CD4-positive, alpha-beta T cell (primary cell): Measurements from ENCODE around the gene ADORA2B. TPM values are rescaled to one million over a fixed set of nuclear protein-coding genes. Genes with fewer than 3 reads are reported as not detected.

Experiments used
- ATAC-seq: fragments of 200-7000 bp; cut with Tn5 transposase; one replicate; pipeline ENCODE4 v1.10.0; 2022; ENCODE audit warnings: mild to moderate bottlenecking; ENCODE audit not compliant: poor library complexity
- CTCF ChIA-PET: fragments of 350-600 bp; sonication (Branson Sonifier 250); formaldehyde crosslinking; loops from one replicate; lab custom pipeline; 2021; ENCODE audit warnings: antibody characterized with exemption, inconsistent platforms; lab: Charles Lee
- POLR2A ChIA-PET: fragments of 350-600 bp; sonication (Branson Sonifier 250); formaldehyde crosslinking; loops from one replicate; lab custom pipeline; 2021; ENCODE audit warnings: antibody characterized with exemption, inconsistent platforms; lab: Charles Lee
- DNase-seq, 14 experiments: peaks; one replicate each; pipeline ENCODE4 v3.0.0-alpha.2; 2013 to 2020; ENCODE audit warnings: mixed read lengths in 2 of 14
- H3K27ac ChIP-seq, 2 donors: one replicate each; pipeline versions ENCODE4 v1.5.1 to v1.7.0; 2013; ENCODE audit warnings: low read length in 2 of 2, low read depth in 1 of 2, mild to moderate bottlenecking in 1 of 2
- H3K27me3 ChIP-seq, 2 experiments: 1 replicate in 1 of 2; 2 replicates in 1 of 2; pipeline versions ENCODE4 v1.6.1 to v1.7.0; 2013; ENCODE audit warnings: low read length in 2 of 2, control low read depth in 1 of 2, mild to moderate bottlenecking in 1 of 2, moderate library complexity in 1 of 2; ENCODE audit not compliant: insufficient read depth in 2 of 2, control insufficient read depth in 1 of 2
- H3K36me3 ChIP-seq: one replicate; pipeline ENCODE4 v1.6.1; 2013; ENCODE audit warnings: low read length, control low read depth; ENCODE audit not compliant: insufficient read depth
- H3K4me1 ChIP-seq: one replicate; pipeline ENCODE4 v1.6.1; 2013; ENCODE audit warnings: low read length, control low read depth; ENCODE audit not compliant: insufficient read depth
- H3K4me3 ChIP-seq: one replicate; pipeline ENCODE4 v1.5.1; 2013; ENCODE audit warnings: mild to moderate bottlenecking, low read length, moderate library complexity
- H3K9me3 ChIP-seq, 2 experiments: 1 replicate in 1 of 2; 2 replicates in 1 of 2; pipeline versions ENCODE4 v1.6.1 to v1.7.0; 2013; ENCODE audit warnings: low read length in 2 of 2, mild to moderate bottlenecking in 2 of 2, control low read depth in 1 of 2, moderate library complexity in 1 of 2; ENCODE audit not compliant: control insufficient read depth in 1 of 2, insufficient read depth in 1 of 2
- H3K27ac Mint-ChIP-seq: one replicate; pipeline ENCODE4 v1.8.0; 2020; ENCODE audit warnings: mixed read lengths
- H3K27me3 Mint-ChIP-seq: one replicate; pipeline ENCODE4 v1.8.0; 2021; ENCODE audit warnings: mixed read lengths
- H3K36me3 Mint-ChIP-seq: one replicate; pipeline ENCODE4 v1.8.0; 2021; ENCODE audit warnings: low read depth, mixed read lengths
- H3K4me1 Mint-ChIP-seq: one replicate; pipeline ENCODE4 v1.8.0; 2021; ENCODE audit warnings: low read depth, mixed read lengths
- H3K4me3 Mint-ChIP-seq: one replicate; pipeline ENCODE4 v1.8.0; 2020; ENCODE audit warnings: mild to moderate bottlenecking, mixed read lengths
- H3K9me3 Mint-ChIP-seq: one replicate; pipeline ENCODE4 v1.8.0; 2020; ENCODE audit warnings: mixed read lengths
- CTCF ChIP-seq: fragments of 200-600 bp; IDR thresholded peaks from one replicate; pipeline ENCODE4 v1.8.0; 2022; ENCODE audit warnings: antibody characterized with exemption, mild to moderate bottlenecking
- intact Hi-C, 2 experiments: fragments of 100-400 bp; cut with DNase I in 1 of 2; cut with micrococcal nuclease in 1 of 2; formaldehyde crosslinking; loops; one replicate each; pipeline versions ENCODE4 v1.15.1 to v1.9.0; 2023 to 2025; cut with DNase I, micrococcal nuclease
- total RNA-seq, 174 experiments: library from RNA in 2 of 174; stranded (reverse) in 2 of 174; gene quantifications; one replicate each; pipeline ENCODE4 v1.2.3 and lab custom pipeline; 2021 to 2026

Gene ADORA2B
- total RNA-seq, 2 experiments from 2014 or later, result not detected

GRCh38 chr17:16019347-16019746, 74.4 kb downstream of the ADORA2B start:
- intact Hi-C loops, result no loop called here
- no peaks in the 10 kb centered on the region for H3K4me1 ChIP-seq
- Mint-ChIP-seq H3K4me1 (peaks cover 20% of the 10 kb centered on the region), H3K9me3 (no peaks in the 10 kb centered on the region), H3K27ac (peak overlapping the region; percentile 50), H3K4me3 (no peak overlapping the region), H3K27me3 (no peaks in the 10 kb centered on the region), H3K36me3 (peaks cover 82% of the 10 kb centered on the region)
- POLR2A ChIA-PET, result no interaction called here
- no peaks in the 10 kb centered on the region for H3K27me3 ChIP-seq
- no peak overlapping the region for H3K4me3 ChIP-seq
- DNase-seq, result no peak
- H3K36me3 ChIP-seq, result peaks cover 42% of the 10 kb centered on the region
- ATAC-seq, result no peak
- CTCF ChIA-PET, result no interaction called here
- no peak for TF ChIP-seq CTCF
- H3K27ac ChIP-seq, result peak overlapping the region in 1 of 2 donors; percentile 13
- H3K9me3 ChIP-seq, result no peaks in the 10 kb centered on the region

- Histone ChIP-seq H3K27ac (no peak overlapping the region), H3K4me1 (no peaks in the 10 kb centered on the region), H3K36me3 (peaks cover 70% of the 10 kb centered on the region), H3K4me3 (no peak overlapping the region), H3K9me3 (no peaks in the 10 kb centered on the region), H3K27me3 (no peaks in the 10 kb centered on the region)
- Mint-ChIP-seq H3K27me3 (no peaks in the 10 kb centered on the region), H3K36me3 (peaks cover 91% of the 10 kb centered on the region), H3K27ac (peak overlapping the region; percentile 41), H3K4me3 (no peak overlapping the region), H3K9me3 (no peaks in the 10 kb centered on the region), H3K4me1 (peaks cover 29% of the 10 kb centered on the region)
- intact Hi-C loops, result no loop called here
- no peak for TF ChIP-seq CTCF
- ATAC-seq (no peak), DNase-seq (no peak)
- CTCF ChIA-PET, result interaction anchor here (0.5 kb wide), 1 partner anchor 25 kb away, joined by 3 read pairs; no protein-coding TSS in a partner anchor
- POLR2A ChIA-PET, result no interaction called here
Measured at GRCh38 chr17:16023881-16024280, 79.0 kb downstream of the ADORA2B start.

GRCh38 chr17:16025202-16025601, 80.3 kb downstream of the ADORA2B start:
- no peak for DNase-seq
- Mint-ChIP-seq H3K9me3 (no peaks in the 10 kb centered on the region), H3K36me3 (peaks cover 93% of the 10 kb centered on the region), H3K27ac (no peak overlapping the region), H3K27me3 (no peaks in the 10 kb centered on the region), H3K4me3 (no peak overlapping the region), H3K4me1 (peaks cover 29% of the 10 kb centered on the region)
- Histone ChIP-seq H3K27me3 (no peaks in the 10 kb centered on the region), H3K4me1 (no peaks in the 10 kb centered on the region), H3K4me3 (no peak overlapping the region), H3K9me3 (no peaks in the 10 kb centered on the region), H3K27ac (no peak overlapping the region), H3K36me3 (peaks cover 75% of the 10 kb centered on the region)
- no peak for ATAC-seq
- POLR2A ChIA-PET, result interaction anchor here (1.3 kb wide), 1 partner anchor 13 kb away, joined by 4 read pairs; no protein-coding TSS in a partner anchor
- TF ChIP-seq CTCF, result no peak
- CTCF ChIA-PET, result interaction anchor here (1.3 kb wide), 1 partner anchor 12 kb away, joined by 4 read pairs; no protein-coding TSS in a partner anchor
- intact Hi-C loops, result no loop called here

Other genes with a start within 250 kb of the ADORA2B start
- 10 to 100 TPM; 14.4 to 19.4 TPM for gene ZNF286A, start 245.4 kb upstream of the ADORA2B start, total RNA-seq
- not detected for gene TBC1D26, start 212.8 kb upstream of the ADORA2B start, total RNA-seq
- 10 to 100 TPM; 11.3 to 13.0 TPM for gene ZSWIM7, start 54.6 kb downstream of the ADORA2B start, total RNA-seq
- gene TTC19, start 54.7 kb downstream of the ADORA2B start, total RNA-seq, result 10 to 100 TPM; 57.8 to 66.7 TPM